Neural cell (in vitro differentiated cells): Measurements from ENCODE around the gene FAM117B. TPM values are rescaled to one million over a fixed set of nuclear protein-coding genes. Genes with fewer than 3 reads are reported as not detected.

Experiments used
- H2AFZ ChIP-seq: fragments of 200-600, 300-800 bp; sonication (generic), shearing (Covaris generic); 2 replicates; pipeline ENCODE4 v1.6.0; 2014; ENCODE audit warnings: low read depth, mild to moderate bottlenecking, antibody characterized with exemption, low read length, moderate library complexity
- H3F3A ChIP-seq: fragments of 200-600 bp; shearing (Covaris generic); 2 replicates; pipeline ENCODE4 v1.6.1; 2016; ENCODE audit warnings: mild to moderate bottlenecking, moderate library complexity, mixed read lengths, antibody characterized with exemption, low read length; ENCODE audit not compliant: insufficient read depth, poor library complexity, severe bottlenecking
- H3K27ac ChIP-seq: fragments of 200-600, 300-800 bp; sonication (generic), shearing (Covaris generic); 2 replicates; pipeline ENCODE4 v1.5.1; 2014; ENCODE audit warnings: mild to moderate bottlenecking, low read length, moderate library complexity
- H3K27me3 ChIP-seq: fragments of 300-800, 200-600 bp; sonication (generic), shearing (Covaris generic); 2 replicates; pipeline ENCODE4 v1.6.0; 2014; ENCODE audit warnings: mild to moderate bottlenecking, low read depth, low read length, moderate library complexity; ENCODE audit not compliant: insufficient read depth
- H3K36me3 ChIP-seq: fragments of 300-800, 200-600 bp; sonication (generic), shearing (Covaris generic); 2 replicates; pipeline ENCODE4 v1.5.1; 2014; ENCODE audit warnings: mild to moderate bottlenecking, antibody characterized with exemption, low read length, moderate library complexity; ENCODE audit not compliant: insufficient read depth
- H3K4me2 ChIP-seq: fragments of 300-800, 200-600 bp; sonication (generic), shearing (Covaris generic); 2 replicates; pipeline ENCODE4 v1.6.0; 2014; ENCODE audit warnings: mild to moderate bottlenecking, low read length
- H3K4me3 ChIP-seq: fragments of 300-800, 200-600 bp; sonication (generic), shearing (Covaris generic); 2 replicates; pipeline ENCODE4 v1.5.1; 2014; ENCODE audit warnings: mild to moderate bottlenecking, low read length, moderate library complexity
- H3K79me2 ChIP-seq: fragments of 200-600 bp; shearing (Covaris generic); replicated peaks from 2 replicates; pipeline ENCODE4 v1.6.0; 2014; ENCODE audit warnings: mild to moderate bottlenecking, low read length, moderate library complexity; ENCODE audit not compliant: insufficient read depth
- H3K9ac ChIP-seq: fragments of 300-800, 200-600 bp; sonication (generic), shearing (Covaris generic); 2 replicates; pipeline ENCODE4 v1.6.1; 2016; ENCODE audit warnings: mild to moderate bottlenecking, low read length, mixed read lengths
- H3K9me2 ChIP-seq: fragments of 200-600 bp; shearing (Covaris generic); 2 replicates; pipeline ENCODE4 v1.6.1; 2016; ENCODE audit warnings: mild to moderate bottlenecking, low read length, mixed read lengths; ENCODE audit not compliant: insufficient read depth
- H3K9me3 ChIP-seq: fragments of 200-600, 300-800 bp; sonication (generic), shearing (Covaris generic); 2 replicates; pipeline ENCODE4 v1.6.1; 2016; ENCODE audit warnings: mild to moderate bottlenecking, mixed run types, low read length, moderate library complexity, mixed read lengths
- H4K20me1 ChIP-seq: fragments of 200-600 bp; shearing (Covaris generic); 2 replicates; pipeline ENCODE4 v1.6.1; 2016; ENCODE audit warnings: mild to moderate bottlenecking, mixed run types; ENCODE audit not compliant: insufficient read depth
- CTCF ChIP-seq: fragments of 450-650 bp; IDR thresholded peaks from 2 replicates; pipeline ENCODE4 v1.5.1; 2014; ENCODE audit warnings: antibody characterized with exemption, mild to moderate bottlenecking, moderate library complexity; ENCODE audit not compliant: poor library complexity, severe bottlenecking
- EP300 ChIP-seq: fragments of 450-650 bp; conservative IDR thresholded peaks from 2 replicates; pipeline ENCODE4 v1.6.1; 2014; ENCODE audit warnings: antibody characterized with exemption, mild to moderate bottlenecking, moderate library complexity; ENCODE audit not compliant: poor library complexity, severe bottlenecking
- EZH2 ChIP-seq: fragments of 200-600, 300-800 bp; shearing (Covaris generic), sonication (generic); IDR thresholded peaks from 2 replicates; pipeline ENCODE4 v1.6.1; 2014; ENCODE audit warnings: antibody characterized with exemption, low read length, borderline replicate concordance, mild to moderate bottlenecking; ENCODE audit not compliant: insufficient read depth, poor library complexity, severe bottlenecking
- MXI1 ChIP-seq: fragments of 450-650 bp; conservative IDR thresholded peaks from 2 replicates; pipeline ENCODE4 v1.6.1; 2014; ENCODE audit warnings: antibody characterized with exemption, mild to moderate bottlenecking; ENCODE audit not compliant: poor library complexity, severe bottlenecking
- POLR2AphosphoS5 ChIP-seq: IDR thresholded peaks from 2 replicates; pipeline ENCODE4 v1.6.1; 2012
- RAD21 ChIP-seq: fragments of 450-650 bp; conservative IDR thresholded peaks from 2 replicates; pipeline ENCODE4 v1.6.1; 2014; ENCODE audit warnings: antibody characterized with exemption, mild to moderate bottlenecking, moderate library complexity
- SMC3 ChIP-seq: fragments of 450-650 bp; conservative IDR thresholded peaks from 2 replicates; pipeline ENCODE4 v1.6.1; 2014; ENCODE audit warnings: antibody characterized with exemption, mild to moderate bottlenecking, moderate library complexity; ENCODE audit not compliant: poor library complexity
- TAF1 ChIP-seq: IDR thresholded peaks from 2 replicates; pipeline ENCODE4 v1.6.1; 2012; ENCODE audit warnings: low read depth
- polyA plus RNA-seq: library from polyadenylated mRNA; depleted of rRNA; stranded (reverse); fragments of >200 nt; gene quantifications from 2 replicates; pipeline ENCODE4 v1.2.3, GENCODE V29; 2014
- TF ChIP-seq, protein P1 (sequence below): IDR thresholded peaks from 2 replicates; pipeline ENCODE4 v1.6.1; 2012; ENCODE audit warnings: borderline replicate concordance

Gene FAM117B
- polyA plus RNA-seq, 1 donor from 2014 or later = 32.9 TPM

- H3K27ac ChIP-seq = no peak overlapping the region
- no peaks in the 10 kb centered on the region for H3K27me3 ChIP-seq
- TF ChIP-seq TAF1 = no peak
- no peak for TF ChIP-seq CTCF
- TF ChIP-seq RAD21 = no peak
- TF ChIP-seq MXI1 = no peak
- no peak for TF ChIP-seq SMC3
- TF ChIP-seq, protein P1, sequence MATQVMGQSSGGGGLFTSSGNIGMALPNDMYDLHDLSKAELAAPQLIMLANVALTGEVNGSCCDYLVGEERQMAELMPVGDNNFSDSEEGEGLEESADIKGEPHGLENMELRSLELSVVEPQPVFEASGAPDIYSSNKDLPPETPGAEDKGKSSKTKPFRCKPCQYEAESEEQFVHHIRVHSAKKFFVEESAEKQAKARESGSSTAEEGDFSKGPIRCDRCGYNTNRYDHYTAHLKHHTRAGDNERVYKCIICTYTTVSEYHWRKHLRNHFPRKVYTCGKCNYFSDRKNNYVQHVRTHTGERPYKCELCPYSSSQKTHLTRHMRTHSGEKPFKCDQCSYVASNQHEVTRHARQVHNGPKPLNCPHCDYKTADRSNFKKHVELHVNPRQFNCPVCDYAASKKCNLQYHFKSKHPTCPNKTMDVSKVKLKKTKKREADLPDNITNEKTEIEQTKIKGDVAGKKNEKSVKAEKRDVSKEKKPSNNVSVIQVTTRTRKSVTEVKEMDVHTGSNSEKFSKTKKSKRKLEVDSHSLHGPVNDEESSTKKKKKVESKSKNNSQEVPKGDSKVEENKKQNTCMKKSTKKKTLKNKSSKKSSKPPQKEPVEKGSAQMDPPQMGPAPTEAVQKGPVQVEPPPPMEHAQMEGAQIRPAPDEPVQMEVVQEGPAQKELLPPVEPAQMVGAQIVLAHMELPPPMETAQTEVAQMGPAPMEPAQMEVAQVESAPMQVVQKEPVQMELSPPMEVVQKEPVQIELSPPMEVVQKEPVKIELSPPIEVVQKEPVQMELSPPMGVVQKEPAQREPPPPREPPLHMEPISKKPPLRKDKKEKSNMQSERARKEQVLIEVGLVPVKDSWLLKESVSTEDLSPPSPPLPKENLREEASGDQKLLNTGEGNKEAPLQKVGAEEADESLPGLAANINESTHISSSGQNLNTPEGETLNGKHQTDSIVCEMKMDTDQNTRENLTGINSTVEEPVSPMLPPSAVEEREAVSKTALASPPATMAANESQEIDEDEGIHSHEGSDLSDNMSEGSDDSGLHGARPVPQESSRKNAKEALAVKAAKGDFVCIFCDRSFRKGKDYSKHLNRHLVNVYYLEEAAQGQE = no peak
- no peak for TF ChIP-seq EP300
- H3K9me3 ChIP-seq = no peaks in the 10 kb centered on the region
- H2AFZ ChIP-seq = no peak overlapping the region
- no peak overlapping the region for H3K9ac ChIP-seq
- no peaks in the 10 kb centered on the region for H4K20me1 ChIP-seq
- H3K4me3 ChIP-seq = no peak overlapping the region
- H3K9me2 ChIP-seq = no peaks in the 10 kb centered on the region
- H3F3A ChIP-seq = no peaks in the 10 kb centered on the region
- H3K36me3 ChIP-seq = no peaks in the 10 kb centered on the region
- H3K79me2 ChIP-seq = no peaks in the 10 kb centered on the region
- H3K4me2 ChIP-seq = no peak overlapping the region
Measured at GRCh38 chr2:202589582-202589949, 45.2 kb upstream of the FAM117B start.

DNA sequence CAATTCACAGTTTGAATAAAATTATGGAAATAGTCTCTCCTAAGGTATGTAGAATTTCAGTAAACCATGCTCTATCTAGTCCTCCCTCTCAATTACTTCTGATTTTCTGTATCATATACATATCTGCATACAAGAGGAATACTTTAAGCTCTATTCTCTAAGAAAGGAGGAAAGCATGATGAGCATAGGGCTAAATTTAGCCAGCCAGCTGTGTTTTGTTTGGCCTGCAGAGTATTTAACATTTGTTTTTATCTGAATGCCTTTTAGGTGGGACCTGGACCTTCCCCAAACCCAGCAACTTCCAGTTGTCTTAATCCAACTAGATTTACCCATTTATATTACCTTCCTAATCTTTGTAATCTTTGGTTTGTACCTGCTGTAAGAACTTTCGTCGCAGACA lies 42.2 kb upstream of the FAM117B start:
- no peak overlapping the region for H3K4me2 ChIP-seq

More for the DNA sequence above, 42.2 kb upstream of the FAM117B start:
- Histone ChIP-seq H3F3A (no peaks in the 10 kb centered on the region), H3K36me3 (no peaks in the 10 kb centered on the region), H3K9me3 (no peaks in the 10 kb centered on the region), H3K4me3 (no peak overlapping the region), H3K79me2 (no peaks in the 10 kb centered on the region), H3K9me2 (no peaks in the 10 kb centered on the region), H4K20me1 (no peaks in the 10 kb centered on the region), H2AFZ (no peak overlapping the region), H3K27me3 (no peaks in the 10 kb centered on the region), H3K9ac (no peak overlapping the region), H3K27ac (no peak overlapping the region)
- TF ChIP-seq, protein P1 = no peak
- TF ChIP-seq EP300 (no peak), TAF1 (no peak), EZH2 (no peak), CTCF (no peak), MXI1 (no peak), POLR2AphosphoS5 (no peak), RAD21 (no peak), SMC3 (no peak)
